Esophagus squamous epithelium (tissue), 4 donors: ENCODE measurements around the gene PEX13.

Source experiments
- CTCF ChIP-seq, 6 experiments: fragments of 450-650 bp in 4 of 6; fragments of 200-600 bp in 2 of 6; sonication (generic) in 2 of 6; IDR thresholded peaks; one replicate each; pipeline ENCODE4 v1.5.1; 2016 to 2019; ENCODE audit warnings: antibody characterized with exemption in 6 of 6, mild to moderate bottlenecking in 4 of 6, moderate library complexity in 4 of 6
- POLR2A ChIP-seq, 4 donors: fragments of 450-650 bp; IDR thresholded peaks; one replicate each; pipeline ENCODE4 v1.6.1; 2017; ENCODE audit warnings: antibody characterized with exemption in 4 of 4, mild to moderate bottlenecking in 4 of 4, moderate library complexity in 3 of 4

DNA sequence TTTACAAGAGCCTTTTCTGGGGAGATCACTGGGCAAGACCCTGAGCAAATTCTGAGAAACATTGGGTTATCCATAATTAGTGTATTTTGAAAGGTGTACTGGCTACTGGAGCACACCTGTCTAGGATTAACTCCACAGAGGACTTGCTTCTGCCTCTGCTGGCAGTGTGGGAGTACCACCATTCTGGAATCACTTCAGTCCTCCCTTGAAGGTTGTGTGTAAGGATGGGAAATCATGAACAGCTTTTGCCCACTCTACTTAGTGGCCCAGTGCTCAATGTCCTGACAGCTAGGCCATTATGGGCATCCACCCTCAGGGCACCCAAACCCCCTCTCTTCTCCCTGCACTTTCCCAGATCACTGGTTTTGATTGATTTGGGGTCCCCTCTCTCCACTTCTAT lies 40.0 kb downstream of the PEX13 start:
- TF ChIP-seq POLR2A (IDR thresholded peaks at IDR 0.05) (no peak), CTCF (IDR thresholded peaks at IDR 0.05) (no peak)
